HepG2 (cell line): ENCODE results near the gene SENP5. TPM values are rescaled to one million over a fixed set of nuclear protein-coding genes. Genes with fewer than 3 reads are reported as not detected.

Experiments used
- ATF3 ChIP-seq: sonication (generic); formaldehyde crosslinking; IDR thresholded peaks from 2 replicates; pipeline ENCODE4 v1.4.0; 2020; ENCODE audit warnings: missing genetic modification reagents
- DNMT1 ChIP-seq: sonication (generic); formaldehyde crosslinking; IDR thresholded peaks from 2 replicates; pipeline ENCODE4 v1.5.1; 2020; ENCODE audit warnings: mild to moderate bottlenecking, missing genetic modification reagents
- MTF2 ChIP-seq: sonication (generic); formaldehyde crosslinking; IDR thresholded peaks from 2 replicates; pipeline ENCODE4 v1.5.0; 2020; ENCODE audit warnings: missing genetic modification reagents, borderline replicate concordance
- NCOA2 ChIP-seq: sonication (generic); formaldehyde crosslinking; IDR thresholded peaks from 2 replicates; pipeline ENCODE4 v1.8.0; 2022; ENCODE audit warnings: inconsistent platforms
- REL ChIP-seq: sonication (generic); formaldehyde crosslinking; conservative IDR thresholded peaks from 2 replicates; pipeline ENCODE4 v1.8.0; 2022; ENCODE audit warnings: mild to moderate bottlenecking, missing genetic modification reagents, moderate library complexity
- RELA ChIP-seq: sonication (generic); formaldehyde crosslinking; IDR thresholded peaks from 2 replicates; pipeline ENCODE4 v1.4.0; 2020; ENCODE audit warnings: missing genetic modification reagents
- RFXAP ChIP-seq: sonication (generic); formaldehyde crosslinking; IDR thresholded peaks from 2 replicates; pipeline ENCODE4 v1.4.0; 2020; ENCODE audit warnings: missing genetic modification reagents, borderline replicate concordance
- SPEN ChIP-seq: sonication (generic); formaldehyde crosslinking; IDR thresholded peaks from 2 replicates; pipeline ENCODE4 v1.5.1; 2020; ENCODE audit warnings: low read depth, mild to moderate bottlenecking, missing genetic modification reagents
- TGIF2 ChIP-seq: IDR thresholded peaks from 2 replicates; pipeline ENCODE4 v1.6.1; 2016; ENCODE audit warnings: control low read depth, missing compliant biosample characterization
- ZBTB39 ChIP-seq: sonication (generic); formaldehyde crosslinking; IDR thresholded peaks from 2 replicates; pipeline ENCODE4 v1.5.0; 2020; ENCODE audit warnings: missing genetic modification reagents
- ZIK1 ChIP-seq: sonication (generic); formaldehyde crosslinking; IDR thresholded peaks from 2 replicates; pipeline ENCODE4 v1.5.0; 2020; ENCODE audit warnings: mild to moderate bottlenecking, low read depth, missing genetic modification reagents, borderline replicate concordance
- ZNF180 ChIP-seq: sonication (generic); formaldehyde crosslinking; IDR thresholded peaks from 2 replicates; pipeline ENCODE4 v1.4.0; 2020; ENCODE audit warnings: low read depth, missing genetic modification reagents, borderline replicate concordance
- ZNF20 ChIP-seq: sonication (generic); formaldehyde crosslinking; IDR thresholded peaks from 2 replicates; pipeline ENCODE4 v1.4.0; 2020; ENCODE audit warnings: mild to moderate bottlenecking, moderate library complexity, missing genetic modification reagents
- ZNF407 ChIP-seq: sonication (generic); formaldehyde crosslinking; IDR thresholded peaks from one replicate; pipeline ENCODE4 v1.5.1; 2020; ENCODE audit warnings: mild to moderate bottlenecking, missing genetic modification reagents; ENCODE audit errors: not compliant biosample characterization
- ZNF414 ChIP-seq: sonication (generic); formaldehyde crosslinking; IDR thresholded peaks from 2 replicates; pipeline ENCODE4 v1.5.0; 2020; ENCODE audit warnings: missing genetic modification reagents
- ZNF546 ChIP-seq: sonication (generic); formaldehyde crosslinking; conservative IDR thresholded peaks from 2 replicates; pipeline ENCODE4 v1.8.1; 2023; ENCODE audit warnings: mild to moderate bottlenecking, missing genetic modification reagents
- ZNF670 ChIP-seq: sonication (generic); formaldehyde crosslinking; IDR thresholded peaks from 2 replicates; pipeline ENCODE4 v1.8.0; 2022; ENCODE audit warnings: mild to moderate bottlenecking, missing genetic modification reagents, borderline replicate concordance
- ZNF781 ChIP-seq: sonication (generic); formaldehyde crosslinking; IDR thresholded peaks from 2 replicates; pipeline ENCODE4 v1.5.1; 2020; ENCODE audit warnings: borderline replicate concordance, mild to moderate bottlenecking, missing genetic modification reagents; ENCODE audit errors: not compliant biosample characterization
- polyA plus RNA-seq, 8 experiments: library from polyadenylated mRNA; depleted of rRNA in 3 of 8; stranded (reverse) in 7 of 8; unstranded in 1 of 8; fragments of >200 nt; fragmentation: Illumina TruSeq in 4 of 8; extraction: Trizol in 4 of 8; gene quantifications; 2 replicates each; pipeline versions ENCODE4 v1.2.1 to v1.2.3, GENCODE V29; 2011 to 2016; ENCODE audit warnings: low read depth in 4 of 8, missing spikeins in 1 of 8, mixed read lengths in 1 of 8; ENCODE audit not compliant: insufficient read depth in 1 of 8
- total RNA-seq, 5 experiments: library from RNA; depleted of rRNA; stranded (reverse); fragments of >200 nt; fragmentation: Illumina TruSeq; extraction: Trizol; gene quantifications; 2 replicates each; pipeline ENCODE4 v1.2.3, GENCODE V29; 2016; ENCODE audit warnings: low read depth in 1 of 5

SENP5 gene
- total and polyA plus RNA-seq, 2 of the 13 experiments (the other 11 are each of a cell fraction or from before 2014, with no cell fraction given) = 17.6 to 30.9 TPM

GRCh38 chr3:196948442-196949284 is 80.9 kb downstream of the SENP5 start (continued):
- no peak for TF ChIP-seq ZNF407 (CRISPR knock-in tag)
- no peak for TF ChIP-seq ZIK1 (CRISPR knock-in tag)
- no peak for TF ChIP-seq ZNF414 (CRISPR knock-in tag)
- no peak for TF ChIP-seq ZBTB39
- no peak; the same call in 1 of the 2 replicates for TF ChIP-seq REL
- no peak for TF ChIP-seq ATF3
- no peak for TF ChIP-seq ZNF670
- no peak for TF ChIP-seq ZNF546 (CRISPR knock-in tag)
- no peak for TF ChIP-seq TGIF2 (CRISPR knock-in tag)
- no peak for TF ChIP-seq RFXAP (CRISPR knock-in tag)
- TF ChIP-seq ZNF180 (CRISPR knock-in tag) = no peak
- TF ChIP-seq ZNF20 (CRISPR knock-in tag) = no peak
- TF ChIP-seq ZNF781 (CRISPR knock-in tag) = no peak
- no peak for TF ChIP-seq DNMT1 (CRISPR knock-in tag)
- TF ChIP-seq RELA (CRISPR knock-in tag) = no peak
- TF ChIP-seq SPEN (CRISPR knock-in tag) = no peak; the same call in 1 of the 2 replicates
- TF ChIP-seq MTF2 (CRISPR knock-in tag) = no peak
- no peak for TF ChIP-seq NCOA2
